Chondrocyte (in vitro differentiated cells): Measurements from ENCODE around the gene SFRP2. TPM values are rescaled to one million over a fixed set of nuclear protein-coding genes. Genes with fewer than 3 reads are reported as not detected.

ENCODE experiments used
- DNase-seq: peaks from one replicate; pipeline ENCODE4 v3.0.0; 2021; ENCODE audit warnings: mixed read lengths, low spot score
- H3K27ac Mint-ChIP-seq: one replicate; pipeline ENCODE4 v1.8.0; 2021; ENCODE audit warnings: mild to moderate bottlenecking, moderate library complexity, mixed read lengths; ENCODE audit not compliant: unreplicated experiment
- H3K27me3 Mint-ChIP-seq: 2 replicates; pipeline ENCODE4 v1.8.0; 2021; ENCODE audit warnings: low read depth, mixed read lengths
- H3K36me3 Mint-ChIP-seq: 2 replicates; pipeline ENCODE4 v1.8.0; 2021; ENCODE audit warnings: low read depth, mixed read lengths
- H3K4me1 Mint-ChIP-seq: 2 replicates; pipeline ENCODE4 v1.8.0; 2021; ENCODE audit warnings: low read depth, mild to moderate bottlenecking, mixed read lengths
- H3K4me3 Mint-ChIP-seq: one replicate; pipeline ENCODE4 v1.8.0; 2021; ENCODE audit warnings: mild to moderate bottlenecking, moderate library complexity, mixed read lengths; ENCODE audit not compliant: unreplicated experiment
- H3K9me3 Mint-ChIP-seq: 2 replicates; pipeline ENCODE4 v1.8.0; 2021; ENCODE audit warnings: low read depth, mixed read lengths
- CTCF ChIP-seq: fragments of 200-600 bp; sonication (generic); IDR thresholded peaks from 2 replicates; pipeline ENCODE4 v1.5.0; 2021; ENCODE audit warnings: antibody characterized with exemption, mild to moderate bottlenecking, moderate library complexity
- total RNA-seq: library from RNA; stranded (reverse); gene quantifications from 3 replicates; pipeline ENCODE4 v1.2.1, GENCODE V29; 2021

The SFRP2 gene
- total RNA-seq, 1 donor from 2014 or later = 120 TPM

GRCh38 chr4:153731239-153731638 is 57.6 kb downstream of the SFRP2 start:
- peak overlapping the region; percentile 91 for H3K27ac Mint-ChIP-seq
- no peak overlapping the region for H3K4me3 Mint-ChIP-seq
- H3K9me3 Mint-ChIP-seq = no peaks in the 10 kb centered on the region
- no peak for DNase-seq
- no peaks in the 10 kb centered on the region for H3K27me3 Mint-ChIP-seq
- no peaks in the 10 kb centered on the region for H3K36me3 Mint-ChIP-seq
- peaks cover 17% of the 10 kb centered on the region for H3K4me1 Mint-ChIP-seq
- TF ChIP-seq CTCF = no peak

Other genes starting within 250 kb of the SFRP2 start
- 1.0 to 1.9 TPM (median 1.7 TPM) in 3 replicates for gene TLR2, start 104.8 kb downstream of the SFRP2 start, total RNA-seq
- gene RNF175, start 29.1 kb downstream of the SFRP2 start, total RNA-seq = 0.62 to 1.2 TPM (median 0.99 TPM) in 3 replicates